Measurements from ENCODE around the gene ITGAD.

DNA sequence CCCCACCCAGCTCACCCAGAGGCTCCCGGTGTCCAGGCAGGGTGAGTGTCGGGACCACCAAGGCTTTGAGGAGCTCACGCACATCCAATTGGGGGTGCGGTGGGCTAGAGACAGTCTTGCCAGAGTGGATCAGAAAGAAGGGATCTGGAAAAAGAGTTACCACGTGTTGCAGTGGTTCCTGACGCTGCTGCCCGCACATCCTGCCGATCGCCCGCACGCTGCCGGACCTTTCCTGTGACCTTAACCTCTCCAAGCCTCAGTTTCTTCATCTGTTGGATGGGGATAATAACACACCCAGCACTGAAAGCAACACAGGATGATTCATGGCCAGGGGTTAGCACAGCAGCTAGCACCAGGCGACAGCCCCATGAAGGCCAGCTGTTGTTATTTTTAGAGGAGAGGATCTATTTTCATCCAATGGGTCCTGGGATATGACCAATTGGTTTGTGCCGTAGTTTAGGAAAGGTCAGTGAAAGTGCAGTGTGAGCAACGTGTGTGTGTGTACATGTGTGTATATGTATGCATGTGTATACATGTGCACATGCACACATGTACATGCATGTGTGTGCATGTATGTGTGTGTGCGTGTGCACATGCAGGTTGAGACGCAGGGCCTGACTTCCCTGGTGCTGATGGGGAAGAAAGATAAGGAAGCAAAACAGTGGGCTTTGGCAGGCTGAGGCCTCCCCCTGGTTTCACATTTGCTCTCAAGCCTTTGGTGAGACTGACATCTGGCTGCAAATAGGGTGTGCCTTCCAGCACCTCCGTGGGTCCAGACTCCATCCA lies 35.6 kb upstream of the ITGAD start:
- TF ChIP-seq CTCF (IDR thresholded peaks at IDR 0.05 in 8 of 11, conservative IDR thresholded peaks at IDR 0.05 in 3 of 11) (peak in 2 of 11 experiments; percentile 15 to 26), POLR2AphosphoS5 (IDR thresholded peaks at IDR 0.05) (peak in 1 of 3 donors; percentile 34)
